ENCODE measurements around the gene SKOR1. TPM values are rescaled to one million over a fixed set of nuclear protein-coding genes. Genes with fewer than 3 reads are reported as not detected.

Gene SKOR1
- total RNA-seq, 6 experiments from 2014 or later = 0.05 to 0.21 (median 0.09) TPM; not detected in 1

DNA sequence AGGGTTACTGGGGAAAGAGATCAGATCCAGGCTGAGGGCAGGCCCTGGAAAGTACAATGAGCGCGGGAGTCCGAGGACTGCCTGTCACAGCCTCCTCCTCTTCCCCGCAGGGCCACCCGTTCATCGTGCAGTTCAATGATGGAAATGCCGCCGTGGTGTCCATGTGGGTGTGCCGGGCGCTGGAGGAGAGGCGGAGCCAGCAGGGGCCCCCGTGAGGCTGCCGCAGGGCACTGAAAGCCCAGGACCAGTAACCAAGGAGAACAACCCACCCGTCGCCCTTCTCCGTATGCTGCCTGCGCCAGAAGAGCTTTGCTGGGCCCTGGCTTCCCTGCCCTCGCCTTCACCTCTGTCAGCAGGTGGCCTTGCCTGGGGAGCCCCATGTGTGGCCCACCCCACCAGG is 18.8 kb upstream of the SKOR1 start:
- Histone ChIP-seq H3K27ac (no peak overlapping the region), H3K4me3 (no peak overlapping the region), H3K27me3 (no peaks in the 10 kb centered on the region), H3K4me1 (no peaks in the 10 kb centered on the region), H3K9me3 (no peaks in the 10 kb centered on the region), H3K36me3 (no peaks in the 10 kb centered on the region)
- WGBS (ENCODE audit: insufficient coverage, low coverage, low lambda C conversion rate, missing lambda C conversion rate) = 100% methylated on average over 1 of the region's 18 CpGs
- no peak for TF ChIP-seq POLR2A (IDR thresholded peaks at IDR 0.05)
- TF ChIP-seq, protein P1, sequence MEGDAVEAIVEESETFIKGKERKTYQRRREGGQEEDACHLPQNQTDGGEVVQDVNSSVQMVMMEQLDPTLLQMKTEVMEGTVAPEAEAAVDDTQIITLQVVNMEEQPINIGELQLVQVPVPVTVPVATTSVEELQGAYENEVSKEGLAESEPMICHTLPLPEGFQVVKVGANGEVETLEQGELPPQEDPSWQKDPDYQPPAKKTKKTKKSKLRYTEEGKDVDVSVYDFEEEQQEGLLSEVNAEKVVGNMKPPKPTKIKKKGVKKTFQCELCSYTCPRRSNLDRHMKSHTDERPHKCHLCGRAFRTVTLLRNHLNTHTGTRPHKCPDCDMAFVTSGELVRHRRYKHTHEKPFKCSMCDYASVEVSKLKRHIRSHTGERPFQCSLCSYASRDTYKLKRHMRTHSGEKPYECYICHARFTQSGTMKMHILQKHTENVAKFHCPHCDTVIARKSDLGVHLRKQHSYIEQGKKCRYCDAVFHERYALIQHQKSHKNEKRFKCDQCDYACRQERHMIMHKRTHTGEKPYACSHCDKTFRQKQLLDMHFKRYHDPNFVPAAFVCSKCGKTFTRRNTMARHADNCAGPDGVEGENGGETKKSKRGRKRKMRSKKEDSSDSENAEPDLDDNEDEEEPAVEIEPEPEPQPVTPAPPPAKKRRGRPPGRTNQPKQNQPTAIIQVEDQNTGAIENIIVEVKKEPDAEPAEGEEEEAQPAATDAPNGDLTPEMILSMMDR (IDR thresholded peaks at IDR 0.05) = no peak
- intact Hi-C loops (cut with DNase I) = no loop called here
- ATAC-seq (no peak), DNase-seq (no peak)

DNA sequence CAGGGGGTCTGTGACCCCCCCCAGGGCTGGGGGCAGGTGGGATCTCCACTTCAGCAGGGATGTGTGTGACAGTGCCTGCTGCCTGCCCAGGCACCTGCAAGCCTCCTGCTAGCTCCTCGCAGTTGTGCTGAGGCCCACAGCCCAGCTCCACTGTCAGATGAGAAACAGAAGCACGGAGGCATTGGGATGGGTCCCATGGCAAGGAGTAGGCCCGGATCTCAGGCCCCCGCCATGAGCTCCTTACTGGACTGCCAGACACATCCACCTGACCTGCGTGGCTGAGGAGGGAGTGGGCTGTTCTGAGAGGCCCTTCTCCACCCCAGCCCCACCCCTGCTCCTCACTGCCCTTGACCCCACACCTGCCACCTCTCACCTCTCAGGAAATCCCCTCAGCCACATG is 18.2 kb upstream of the SKOR1 start:
- peak in 1 of 3 donors; percentile 31 for DNase-seq
- WGBS (ENCODE audit: insufficient coverage, low coverage, low lambda C conversion rate, missing lambda C conversion rate) = no CpG with 5 or more reads among the region's 5 CpGs

DNA sequence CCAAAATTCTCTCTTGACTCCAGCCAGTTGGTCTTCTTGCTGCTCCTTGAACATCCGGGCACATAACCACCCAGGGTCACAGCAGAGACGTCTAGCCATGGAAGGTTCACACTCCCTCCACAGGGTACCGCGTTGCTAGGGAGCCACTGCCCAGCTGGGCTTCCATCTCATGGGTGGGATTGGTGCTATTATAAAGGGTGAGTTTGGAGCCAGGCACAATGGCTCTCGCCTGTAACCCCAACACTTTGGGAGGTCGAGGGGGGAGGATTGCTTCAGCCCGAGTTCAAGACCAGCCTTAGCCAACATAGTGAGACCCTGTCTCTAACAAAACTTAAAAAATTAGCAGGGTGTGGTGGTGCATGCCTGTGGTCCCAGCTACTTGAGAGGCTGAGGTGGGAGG is 17.5 kb upstream of the SKOR1 start:
- ATAC-seq (no peak), DNase-seq (no peak)
- Histone ChIP-seq H3K4me3 (no peak overlapping the region), H3K27ac (no peak overlapping the region), H3K9me3 (no peaks in the 10 kb centered on the region), H3K27me3 (no peaks in the 10 kb centered on the region), H3K4me1 (no peaks in the 10 kb centered on the region), H3K36me3 (no peaks in the 10 kb centered on the region)
- TF ChIP-seq POLR2A (IDR thresholded peaks at IDR 0.05) = no peak
- TF ChIP-seq, protein P1 (IDR thresholded peaks at IDR 0.05) = no peak
- 95% methylated on average over 4 of the region's 7 CpGs for WGBS (ENCODE audit: insufficient coverage, low coverage, low lambda C conversion rate, missing lambda C conversion rate)
- intact Hi-C loops (cut with DNase I) = no loop called here

More for the DNA sequence above, 18.2 kb upstream of the SKOR1 start:
- ATAC-seq = no peak
- H3K27ac ChIP-seq = no peak overlapping the region
- TF ChIP-seq, protein P1 (IDR thresholded peaks at IDR 0.05) = no peak
- TF ChIP-seq POLR2A (IDR thresholded peaks at IDR 0.05) = no peak
- intact Hi-C loops (cut with DNase I) = no loop called here
- no peak overlapping the region for H3K4me3 ChIP-seq
- H3K36me3 ChIP-seq = no peaks in the 10 kb centered on the region
- H3K4me1 ChIP-seq = no peaks in the 10 kb centered on the region
- H3K9me3 ChIP-seq = no peaks in the 10 kb centered on the region
- H3K27me3 ChIP-seq = no peaks in the 10 kb centered on the region

DNA sequence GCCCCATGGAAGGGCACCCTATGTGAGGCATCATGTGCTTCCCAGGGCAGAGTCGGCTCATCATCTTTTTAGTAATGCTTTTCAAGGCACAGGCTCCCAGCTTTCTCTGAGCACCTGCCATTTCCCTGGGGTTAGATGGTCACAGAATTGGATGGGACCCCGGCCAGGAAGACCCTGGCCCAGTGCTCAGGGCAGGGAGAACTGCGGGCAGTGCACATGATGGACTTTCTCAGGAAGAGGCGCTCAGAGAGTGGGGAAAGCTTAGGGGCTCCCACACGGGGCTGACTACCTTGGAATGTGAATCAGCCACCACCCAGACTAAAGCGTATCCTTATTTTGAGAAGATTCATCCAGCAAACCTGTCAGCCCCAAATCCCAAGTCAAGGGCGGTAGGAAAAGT is 16.5 kb upstream of the SKOR1 start:
- TF ChIP-seq, protein P1 (IDR thresholded peaks at IDR 0.05) = no peak
- TF ChIP-seq POLR2A (IDR thresholded peaks at IDR 0.05) = no peak
- Histone ChIP-seq H3K9me3 (no peaks in the 10 kb centered on the region), H3K36me3 (no peaks in the 10 kb centered on the region), H3K4me3 (no peak overlapping the region), H3K4me1 (no peaks in the 10 kb centered on the region), H3K27me3 (no peaks in the 10 kb centered on the region), H3K27ac (no peak overlapping the region)
- ATAC-seq (no peak), DNase-seq (peak in 1 of 3 donors; percentile 23)
- 88% methylated on average over 3 of the region's 7 CpGs for WGBS (ENCODE audit: insufficient coverage, low coverage, low lambda C conversion rate, missing lambda C conversion rate)
- intact Hi-C loops (cut with DNase I) = no loop called here

DNA sequence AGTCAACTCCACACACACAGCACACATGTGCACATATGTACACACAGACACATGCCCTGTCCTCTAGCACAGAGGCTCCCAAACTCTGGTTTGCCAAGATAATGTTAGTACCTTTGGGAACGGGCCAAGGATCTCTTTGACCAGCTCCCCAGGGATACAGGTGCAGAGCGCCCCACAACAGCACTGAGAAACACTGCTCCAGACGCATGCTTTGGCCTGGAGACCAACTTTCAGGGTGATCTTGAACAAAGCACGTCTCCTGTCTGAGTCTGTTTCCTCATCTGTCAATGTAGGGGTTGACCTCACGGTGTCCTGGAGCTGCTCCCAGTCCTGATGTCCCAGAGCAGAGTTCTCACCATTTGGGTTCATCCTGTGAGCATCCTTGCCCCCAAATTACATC is 15.9 kb upstream of the SKOR1 start:
- TF ChIP-seq, protein P1 (IDR thresholded peaks at IDR 0.05) = no peak
- TF ChIP-seq POLR2A (IDR thresholded peaks at IDR 0.05) = no peak
- no peak overlapping the region for H3K27ac ChIP-seq
- H3K9me3 ChIP-seq = no peaks in the 10 kb centered on the region
- DNase-seq (peak in 1 of 3 donors; percentile 16), ATAC-seq (no peak)
- H3K4me3 ChIP-seq = no peak overlapping the region
- intact Hi-C loops (cut with DNase I) = no loop called here
- no peaks in the 10 kb centered on the region for H3K4me1 ChIP-seq
- H3K36me3 ChIP-seq = no peaks in the 10 kb centered on the region
- no CpG with 5 or more reads among the region's 5 CpGs for WGBS (ENCODE audit: insufficient coverage, low coverage, low lambda C conversion rate, missing lambda C conversion rate)
- H3K27me3 ChIP-seq = no peaks in the 10 kb centered on the region
